ENCODE data around the gene BANP.
"Not testable (repeated sequence)": the region's sequence is repeated elsewhere in the genome, so short reads cannot be mapped to it uniquely, and the experiment has no call there.

Gene BANP

GRCh38 chr16:87927195-87927562 lies 24.1 kb upstream of the BANP start:
- no peak for DNase-seq

- no peak for DNase-seq
Observed at GRCh38 chr16:87929986-87930385, 21.2 kb upstream of the BANP start.

DNA sequence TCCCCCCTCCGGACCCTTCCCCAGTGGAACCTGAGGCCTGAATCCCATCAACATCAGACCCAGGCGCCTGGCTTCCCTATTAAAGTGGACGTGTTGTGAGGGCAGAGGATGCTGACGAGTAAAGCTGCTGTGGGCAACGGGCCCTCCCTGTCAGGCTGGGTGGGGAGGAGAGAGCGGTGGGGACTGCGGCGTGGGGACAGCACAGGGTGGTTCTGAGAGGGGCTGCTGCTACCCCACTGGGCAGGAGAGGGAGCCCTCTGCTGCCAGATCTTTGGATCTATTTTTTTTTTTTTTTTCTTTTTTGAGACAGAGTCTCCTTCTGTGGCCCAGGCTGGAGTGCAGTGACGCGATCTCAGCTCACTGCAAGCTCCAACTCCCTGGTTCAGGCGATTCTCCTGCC lies 20.8 kb upstream of the BANP start:
- no peak for DNase-seq

- peak; percentile 28 for DNase-seq
Observed at GRCh38 chr16:87931504-87931903, 19.7 kb upstream of the BANP start.

DNA sequence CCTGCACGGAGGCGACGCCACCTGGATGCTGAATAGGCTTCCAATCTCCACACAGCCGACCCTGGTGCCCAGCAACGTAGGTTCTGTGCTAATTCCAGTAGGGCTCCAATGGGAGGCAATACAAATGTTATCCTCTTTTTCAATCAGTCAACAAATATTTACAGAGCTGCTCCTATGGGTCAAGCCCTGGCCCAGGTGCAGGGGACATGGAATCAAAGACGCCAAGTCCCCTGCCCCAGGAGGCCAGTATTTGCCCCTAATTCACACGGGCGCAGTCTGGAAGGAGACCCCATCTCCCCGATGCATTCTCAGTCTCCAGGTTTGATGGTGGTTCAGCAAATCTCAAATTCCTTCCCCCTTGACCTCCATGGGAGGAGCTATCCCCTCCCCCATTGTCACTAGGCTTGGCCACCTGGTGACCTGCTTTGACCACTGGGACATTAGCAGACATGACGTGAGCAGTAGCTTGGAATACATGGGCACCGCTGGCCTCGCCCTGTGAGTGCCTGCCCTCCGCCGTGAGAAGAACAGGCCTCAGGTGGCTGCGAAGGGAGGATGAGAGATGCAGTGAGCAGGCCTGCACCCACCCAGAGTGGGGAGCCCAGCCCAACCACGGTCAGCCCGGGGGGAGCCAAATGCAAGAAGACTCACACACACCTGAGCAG lies 18.6 kb upstream of the BANP start:
- not testable (repeated sequence) for DNase-seq

DNA sequence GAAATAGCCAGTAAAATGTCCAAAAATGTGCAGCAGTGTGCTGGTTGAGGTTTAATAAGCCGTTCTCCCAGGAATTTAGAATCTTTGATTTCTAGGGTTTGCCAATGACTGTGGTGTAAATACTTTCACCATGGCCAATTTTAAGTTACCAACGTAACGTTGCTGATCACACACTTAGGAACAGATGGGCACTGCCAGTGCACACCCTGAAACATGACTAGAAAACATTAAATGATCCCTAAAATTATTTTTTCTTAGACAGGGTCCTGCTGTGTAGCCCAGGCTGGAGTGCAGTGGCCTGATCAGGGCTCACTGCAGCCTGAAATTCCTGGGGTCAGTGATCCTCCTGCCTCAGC lies 18.1 kb upstream of the BANP start:
- no peak for DNase-seq

GRCh38 chr16:87934752-87935425 lies 16.3 kb upstream of the BANP start:
- not testable (repeated sequence) for DNase-seq

DNA sequence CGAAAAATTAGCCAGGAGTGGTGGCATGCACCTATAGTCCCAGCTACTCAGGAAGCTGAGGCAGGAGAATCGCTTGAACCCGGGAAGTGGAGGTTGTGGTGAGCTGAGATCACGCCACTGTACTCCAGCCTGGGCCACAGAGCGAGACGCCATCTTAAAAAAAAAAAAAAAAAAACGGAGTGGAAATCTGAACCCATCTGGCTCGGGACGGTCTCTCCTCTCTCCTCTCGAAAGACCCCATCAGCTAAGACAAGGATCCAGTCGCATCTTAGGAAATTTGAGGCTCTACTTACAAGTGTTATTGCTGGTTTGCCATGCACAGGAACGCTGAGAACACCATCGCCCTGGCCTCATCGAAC lies 15.2 kb upstream of the BANP start:
- DNase-seq: not testable (repeated sequence)

DNA sequence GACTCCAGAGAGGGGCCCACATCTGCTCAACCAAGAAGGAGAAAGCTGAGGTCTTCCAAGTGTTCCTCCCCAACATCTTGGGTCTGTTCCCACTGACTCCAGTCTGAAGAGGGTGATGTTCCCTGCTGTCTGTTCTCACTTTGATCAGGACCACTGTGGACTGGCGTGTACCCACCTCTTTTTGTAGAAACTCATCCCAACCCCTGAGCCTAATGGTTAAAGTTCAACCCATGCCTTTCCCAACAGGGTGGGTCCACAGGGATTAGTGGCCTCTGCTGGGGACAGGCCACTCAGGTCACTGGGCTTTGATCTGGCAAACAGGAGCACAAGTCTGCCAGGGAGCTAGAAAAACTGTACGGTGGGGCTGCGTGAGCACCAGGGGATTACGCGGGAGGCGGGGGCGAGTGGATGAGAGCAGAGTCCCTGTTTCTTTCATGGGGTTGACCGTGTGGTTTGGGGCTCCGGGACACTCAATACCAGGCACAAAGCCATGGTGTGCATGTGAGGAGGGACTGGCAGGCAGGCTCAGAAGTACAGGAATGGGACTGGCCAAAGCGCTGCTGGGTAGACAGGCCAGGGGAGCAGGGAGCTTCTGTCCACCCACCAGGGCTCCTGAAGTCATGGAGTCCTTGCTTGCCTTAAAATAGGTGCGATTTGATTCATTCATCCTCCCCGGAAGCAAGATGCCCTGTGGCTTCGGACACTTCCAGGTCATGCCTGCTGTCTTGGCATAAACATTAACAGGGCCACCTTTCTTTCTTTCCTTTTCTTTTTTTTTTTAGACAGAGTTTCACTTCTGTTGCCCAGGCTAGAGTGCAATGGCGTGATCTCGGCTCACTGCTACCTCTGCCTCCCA lies 14.6 kb upstream of the BANP start, which contains the start of gene CA5A:
CA5A (minus strand) TSS at position 155 of the 856 bp plus-strand sequence; CDS start at position 76, 79 bp downstream.
- DNase-seq: no peak

GRCh38 chr16:87937231-87937542 lies 14.0 kb upstream of the BANP start:
- not testable (repeated sequence) for DNase-seq

GRCh38 chr16:87938412-87938949 lies 12.8 kb upstream of the BANP start:
- no peak for DNase-seq

GRCh38 chr16:87939562-87940423 lies 11.4 kb upstream of the BANP start:
- DNase-seq: no peak

- no peak for DNase-seq
Observed at GRCh38 chr16:87942680-87943079, 8.6 kb upstream of the BANP start.

GRCh38 chr16:87945351-87946042 lies 5.7 kb upstream of the BANP start:
- no peak for DNase-seq

- no peak for DNase-seq
Observed at GRCh38 chr16:87946596-87947347, 4.5 kb upstream of the BANP start.

GRCh38 chr16:87947356-87948118 lies 3.7 kb upstream of the BANP start:
- DNase-seq: no peak

DNA sequence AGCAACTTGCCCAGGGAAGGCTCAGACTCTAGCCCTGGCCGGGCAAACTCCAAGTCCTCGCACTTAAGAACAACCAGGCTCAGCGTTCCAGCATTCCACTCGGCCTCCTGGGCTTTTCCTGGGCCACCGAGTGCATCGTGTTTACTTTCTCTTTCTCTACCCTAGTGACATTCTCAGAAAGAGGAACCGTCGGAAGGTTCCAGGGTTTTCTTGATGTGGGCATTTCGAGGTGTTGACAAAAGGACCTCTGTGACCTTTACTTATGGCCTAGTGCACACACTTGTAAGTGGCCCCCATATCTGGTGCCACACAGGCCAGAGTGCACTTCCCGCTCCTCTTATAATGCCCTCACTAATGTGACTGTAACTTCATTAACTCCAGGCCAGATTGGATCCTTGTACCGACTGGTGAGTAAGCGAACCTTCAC lies 3.1 kb upstream of the BANP start:
- no peak for DNase-seq

DNA sequence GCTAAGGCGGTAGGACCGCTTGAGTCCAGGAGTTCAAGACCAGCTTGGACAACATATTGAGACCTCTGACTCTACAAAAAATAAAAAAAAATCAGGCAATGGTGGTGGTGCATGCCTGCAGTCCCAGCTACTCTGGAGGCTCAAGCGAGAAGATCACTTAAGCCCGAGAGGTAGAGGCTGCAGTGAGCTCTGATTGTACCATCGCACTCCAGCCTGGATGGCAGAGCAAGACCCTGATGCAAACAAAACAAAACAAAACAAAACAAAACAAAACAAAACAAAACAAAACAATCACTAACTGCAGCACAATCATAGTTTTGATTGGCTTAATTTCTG lies 2.5 kb upstream of the BANP start:
- no peak for DNase-seq

- no peak for DNase-seq
Observed at GRCh38 chr16:87949071-87949744, 2.0 kb upstream of the BANP start.

Data from activated CD4-positive, alpha-beta T cell treated with anti-CD3 and anti-CD28 coated beads, Interleukin-2, Interleukin-6, amounts not matched to agents 100 ng/mL and 50 ng/mL, durations not matched to agents 16 hours and 8 hours (primary cell).